HS-5 (cell line): Measurements from ENCODE around the gene LIMCH1.

ENCODE experiments used
- DNase-seq: peaks from one replicate; pipeline ENCODE4 v3.0.0-alpha.2; 2012; ENCODE audit warnings: low read depth

The LIMCH1 gene

DNA sequence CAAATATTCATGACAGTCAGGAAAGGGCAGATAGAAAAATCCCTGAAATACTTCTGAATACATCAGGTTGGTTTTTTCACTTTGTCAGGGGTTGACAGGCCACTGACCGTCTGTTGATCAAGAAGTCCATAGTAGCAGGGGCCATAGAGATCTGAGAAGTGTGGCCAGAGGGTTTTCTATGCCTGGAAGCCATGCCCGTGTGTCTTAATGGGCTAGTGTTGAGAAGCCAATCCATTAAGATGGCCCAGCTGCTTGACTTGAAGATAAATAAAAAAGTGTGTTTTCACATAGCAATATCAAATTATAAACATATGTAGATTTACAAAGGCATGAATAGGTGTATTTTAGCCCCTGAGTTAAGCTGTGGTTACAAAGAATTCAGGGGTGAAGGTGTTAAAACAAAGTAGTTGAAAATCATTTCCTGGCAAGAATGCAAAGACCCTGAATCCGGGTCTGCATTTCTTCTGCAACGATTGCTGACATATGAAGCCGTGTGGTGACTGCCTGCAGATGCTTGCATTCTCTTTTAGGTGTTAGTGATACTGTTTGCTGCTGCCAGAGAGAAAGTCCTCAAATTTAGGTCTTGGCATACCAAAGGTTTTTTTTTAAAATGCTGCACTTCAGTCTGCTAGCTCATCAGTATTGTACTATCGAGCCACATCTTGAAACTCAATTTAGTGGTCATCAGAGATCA lies 9.3 kb upstream of the LIMCH1 start:
- no peak for DNase-seq

DNA sequence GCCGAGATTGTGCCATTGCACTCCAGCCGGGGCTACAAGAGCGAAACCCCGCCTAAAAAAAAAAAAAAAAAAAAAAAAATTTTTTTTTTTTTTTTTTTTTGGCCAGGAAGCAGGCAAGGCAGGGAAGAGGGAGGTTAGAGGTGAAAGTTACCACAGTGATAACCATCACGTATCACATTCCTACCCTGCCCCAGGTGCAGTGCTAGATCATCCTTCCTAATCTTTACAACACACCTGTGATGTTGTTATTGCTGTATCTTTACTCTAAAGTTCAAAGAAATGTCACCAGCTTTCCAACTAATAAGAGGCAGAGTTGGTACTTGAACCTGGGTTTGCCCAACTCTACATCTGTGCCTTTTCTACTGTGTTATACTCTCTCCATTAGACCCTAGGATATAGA lies 7.2 kb upstream of the LIMCH1 start:
- DNase-seq = no peak

DNA sequence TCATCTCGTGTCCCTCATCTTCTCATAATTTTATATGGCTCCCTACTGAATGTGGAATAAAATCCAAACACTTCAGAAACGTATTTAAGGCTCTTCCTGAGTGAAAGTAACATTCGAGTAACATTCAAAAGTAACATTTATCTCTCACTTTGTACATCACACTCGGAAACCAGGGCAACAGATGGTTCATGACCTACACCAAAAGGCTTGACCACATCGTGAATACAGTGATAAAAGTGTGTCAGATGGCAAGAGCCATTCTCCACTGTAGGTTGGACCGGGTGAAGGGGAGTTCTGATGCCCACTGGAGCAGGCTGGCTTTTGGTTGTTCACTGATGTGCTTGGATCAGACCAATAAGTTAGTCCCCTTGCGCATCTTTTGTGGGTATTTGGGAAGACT lies 5.6 kb upstream of the LIMCH1 start:
- DNase-seq = no peak

DNA sequence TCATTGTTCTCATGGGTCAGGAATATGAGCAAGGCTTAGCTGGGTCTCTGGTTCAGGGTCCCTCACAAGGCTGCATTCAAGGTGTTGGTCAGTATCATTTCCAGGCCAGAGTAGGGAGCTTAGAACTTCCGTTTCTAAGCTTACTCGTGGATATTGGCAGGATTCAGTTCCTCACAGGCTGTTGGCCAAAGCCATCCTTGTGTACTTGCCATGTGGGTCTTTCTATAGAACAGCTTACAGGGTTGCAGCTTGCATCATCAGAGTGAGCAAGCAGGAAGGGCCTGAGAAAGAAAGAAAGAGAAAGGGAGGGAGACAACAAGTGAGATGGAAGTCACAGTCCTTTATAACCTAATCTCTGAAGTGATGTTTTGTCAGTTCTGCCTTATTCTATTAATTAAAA lies 5.1 kb upstream of the LIMCH1 start:
- no peak for DNase-seq

DNA sequence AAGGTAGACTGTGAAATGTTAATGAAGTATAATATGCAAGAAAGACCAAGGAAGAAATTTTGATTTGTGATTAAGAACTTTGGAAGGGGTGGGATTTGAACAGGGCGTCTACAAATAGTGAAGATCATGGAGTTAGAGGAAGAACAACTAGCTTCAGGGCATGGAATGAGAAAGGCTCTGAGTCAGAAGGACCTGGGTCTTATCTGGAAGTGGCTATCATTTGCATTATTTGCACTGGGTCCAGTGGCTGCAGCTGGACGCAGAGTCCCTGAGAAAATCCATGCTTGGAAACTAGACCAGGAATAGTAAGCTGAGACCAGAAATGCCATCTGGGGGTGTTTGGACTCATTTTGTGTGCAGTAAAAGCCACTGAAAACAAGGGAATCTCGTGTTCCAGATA lies 4.3 kb upstream of the LIMCH1 start:
- no peak for DNase-seq

DNA sequence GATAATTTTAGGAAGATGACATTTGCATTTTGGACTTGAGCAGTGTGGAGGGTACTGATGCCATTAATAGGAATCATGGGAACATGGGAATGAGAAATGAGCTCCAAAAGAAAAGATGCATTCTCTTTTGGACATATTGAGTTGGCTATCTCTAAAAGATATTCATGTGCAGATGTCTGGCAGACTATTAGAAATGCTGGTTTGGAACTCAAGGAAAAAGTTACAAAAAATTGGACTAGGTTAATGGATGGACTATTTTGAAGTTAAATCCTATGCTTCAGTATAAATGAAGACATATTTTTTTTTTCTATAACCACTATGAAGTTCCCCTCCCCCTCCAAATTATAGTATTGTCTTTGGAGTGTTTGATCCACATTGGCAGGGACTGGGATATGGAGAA lies 3.6 kb upstream of the LIMCH1 start:
- DNase-seq = no peak

DNA sequence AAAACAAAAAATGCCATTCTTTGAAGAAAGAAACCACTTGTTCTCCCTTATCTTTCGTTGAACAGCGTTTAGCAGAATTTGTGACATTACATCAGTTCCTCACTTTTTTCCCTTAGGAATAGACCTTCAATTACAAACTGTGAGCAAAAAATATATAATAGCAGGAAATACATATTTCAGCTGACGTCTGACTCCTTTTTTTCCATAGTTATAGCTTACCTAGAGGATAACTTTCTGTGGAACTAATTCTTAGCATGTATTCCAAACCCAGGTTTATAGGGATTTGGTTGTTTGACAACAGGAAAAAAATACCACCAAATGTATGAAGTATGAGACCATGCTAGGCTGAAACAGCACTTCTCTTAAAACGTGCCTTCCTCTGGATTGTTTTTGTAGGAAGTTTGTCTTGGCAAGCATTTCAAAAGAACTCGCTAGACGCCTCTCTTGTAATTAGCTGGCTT lies 2.0 kb upstream of the LIMCH1 start:
- DNase-seq = no peak

DNA sequence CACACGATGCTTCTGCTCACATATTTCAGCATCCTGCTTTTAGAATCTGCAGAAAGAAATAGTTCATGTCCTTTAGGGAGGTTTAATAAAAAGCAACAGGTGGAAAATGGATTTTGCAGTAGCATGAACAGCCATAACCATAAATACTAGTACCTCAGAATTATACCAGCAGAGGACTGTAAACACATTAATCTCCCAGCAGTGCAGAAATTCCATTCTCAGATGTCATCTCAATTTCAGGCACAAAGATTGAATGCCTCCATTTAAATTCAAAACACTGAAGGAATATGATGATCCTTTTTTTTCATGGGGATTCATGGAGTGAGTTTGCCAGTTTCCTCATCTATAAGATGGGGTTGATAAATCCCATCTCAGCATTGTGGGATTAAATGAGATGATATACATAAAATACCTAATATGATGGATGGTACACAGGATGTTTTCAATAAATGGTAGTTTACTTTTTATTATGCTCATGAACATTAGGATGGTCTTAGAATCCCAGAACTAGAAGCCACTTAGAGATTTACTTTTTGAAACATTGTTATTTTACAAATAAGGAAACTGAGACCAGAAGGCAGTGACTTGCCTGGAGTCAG lies 566 bp upstream of the LIMCH1 start:
- no peak for DNase-seq

DNA sequence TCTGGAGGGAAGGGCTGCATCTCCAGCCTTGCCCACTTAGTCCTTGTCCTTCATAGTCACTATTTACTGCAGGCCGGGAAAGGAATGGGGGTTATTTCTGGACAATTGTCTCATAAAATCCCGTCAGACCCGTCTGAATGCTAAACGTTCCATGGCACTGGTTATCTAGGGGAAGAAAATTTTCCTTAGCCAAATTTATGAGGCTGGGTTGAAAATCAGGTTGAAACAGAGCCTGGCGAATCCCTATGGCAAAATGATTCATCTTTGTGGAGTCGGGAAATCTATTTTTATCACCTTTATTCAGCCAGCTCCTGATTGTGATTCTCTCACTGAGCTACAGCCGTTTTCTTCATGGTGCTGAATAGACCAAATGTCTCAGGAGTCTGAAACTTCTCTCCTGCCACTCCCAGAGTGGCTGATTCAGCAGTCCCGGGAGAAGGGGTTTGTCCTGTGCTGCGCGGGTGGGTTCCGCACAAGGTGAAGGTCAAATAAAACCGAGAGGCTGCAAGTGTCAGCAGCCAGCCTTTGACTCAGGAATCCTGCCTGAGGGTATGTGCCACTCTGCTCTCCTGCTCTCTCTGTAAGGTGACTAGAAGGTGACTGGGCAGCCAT lies 1.0 kb downstream of the LIMCH1 start:
- no peak for DNase-seq

DNA sequence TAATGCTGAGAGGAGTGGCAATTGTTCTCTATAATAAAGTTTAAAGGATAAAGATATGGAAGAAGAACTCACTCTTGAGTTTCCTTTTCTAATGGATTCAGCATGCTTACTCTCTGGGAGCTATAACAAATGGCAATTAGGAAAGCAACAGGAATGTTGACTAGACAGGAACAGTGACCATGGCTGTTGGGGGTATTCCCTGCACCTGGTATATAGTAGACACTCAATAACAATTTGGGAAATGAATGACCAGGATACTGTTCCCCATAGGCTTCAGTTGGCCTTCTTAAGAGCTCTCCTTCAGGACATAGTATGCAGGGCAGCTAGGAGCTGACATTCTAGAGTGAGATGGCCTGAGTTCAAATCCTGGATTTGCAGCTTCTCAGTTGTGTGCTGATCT lies 1.8 kb downstream of the LIMCH1 start:
- no peak for DNase-seq

DNA sequence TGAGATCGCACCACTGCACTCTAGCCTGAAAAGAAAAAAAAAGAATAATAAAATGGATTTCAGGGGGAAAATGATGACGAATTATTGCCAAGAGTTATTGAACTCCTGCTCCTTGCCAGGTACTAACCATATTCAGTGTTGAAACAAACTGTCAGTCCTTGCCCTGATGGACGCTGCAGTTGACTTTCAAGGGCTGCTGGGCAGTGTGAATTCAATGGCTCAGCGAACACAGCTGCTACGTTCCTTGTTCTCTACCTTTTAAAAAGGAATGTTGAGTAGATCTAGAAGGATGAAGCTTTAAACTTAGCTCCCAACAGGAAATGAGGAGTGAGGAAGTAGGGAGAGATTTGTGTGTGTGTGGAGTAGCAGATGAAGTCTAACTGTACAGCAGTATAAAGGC lies 2.7 kb downstream of the LIMCH1 start:
- DNase-seq = no peak

DNA sequence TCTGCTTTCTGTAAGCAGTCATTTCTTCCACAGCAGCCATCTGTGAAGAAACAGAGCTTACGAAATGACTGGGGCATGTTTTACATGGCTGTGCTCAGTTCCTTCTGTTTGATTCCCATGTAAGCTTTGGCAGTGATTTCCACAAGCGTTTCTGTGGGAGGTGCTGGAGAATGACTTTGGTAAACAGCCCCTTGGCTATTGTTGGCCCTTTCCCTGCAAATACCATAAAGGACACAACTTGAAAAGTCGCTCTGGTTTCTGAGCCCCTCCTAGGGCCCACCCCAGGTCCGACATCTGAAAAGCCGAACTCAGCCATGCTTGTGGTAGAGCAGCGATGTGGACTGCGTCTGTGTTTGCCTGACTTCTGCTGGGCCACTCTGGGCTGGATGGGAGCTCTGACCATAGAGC lies 3.7 kb downstream of the LIMCH1 start:
- DNase-seq = no peak

DNA sequence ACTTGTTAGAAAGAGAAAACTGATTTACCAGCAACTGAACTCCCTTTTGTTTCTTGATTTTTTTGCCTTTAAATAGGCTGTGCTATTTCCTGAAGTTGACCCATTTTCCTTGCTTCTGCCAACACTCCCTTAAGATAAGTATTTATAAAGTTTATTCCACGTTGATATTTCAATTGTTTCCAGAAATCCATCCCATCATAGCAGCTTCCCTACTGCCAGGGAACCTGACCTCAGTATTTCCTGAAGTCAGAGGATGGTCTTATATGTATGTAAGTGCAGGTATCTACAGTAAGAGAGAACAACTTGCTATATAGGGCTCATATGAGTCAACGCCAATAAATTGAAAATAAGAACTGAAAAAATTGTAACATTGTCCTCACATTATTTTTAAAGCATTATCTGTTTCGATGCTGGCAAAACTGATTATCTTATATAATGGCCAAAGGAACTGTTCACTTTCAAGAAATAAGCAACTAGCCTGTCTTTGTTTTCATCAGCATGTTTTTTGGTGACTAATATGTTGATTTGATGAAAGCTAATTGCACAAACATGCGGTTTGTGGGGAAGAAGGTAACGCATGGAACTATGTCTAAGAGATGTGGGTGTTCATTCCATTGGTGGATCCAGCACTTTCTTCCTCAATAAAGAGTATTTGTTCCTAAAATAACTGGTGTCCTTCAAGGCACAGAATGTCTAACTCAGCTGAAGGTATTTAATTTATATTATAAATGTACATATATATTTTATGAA lies 4.7 kb downstream of the LIMCH1 start:
- DNase-seq = no peak

DNA sequence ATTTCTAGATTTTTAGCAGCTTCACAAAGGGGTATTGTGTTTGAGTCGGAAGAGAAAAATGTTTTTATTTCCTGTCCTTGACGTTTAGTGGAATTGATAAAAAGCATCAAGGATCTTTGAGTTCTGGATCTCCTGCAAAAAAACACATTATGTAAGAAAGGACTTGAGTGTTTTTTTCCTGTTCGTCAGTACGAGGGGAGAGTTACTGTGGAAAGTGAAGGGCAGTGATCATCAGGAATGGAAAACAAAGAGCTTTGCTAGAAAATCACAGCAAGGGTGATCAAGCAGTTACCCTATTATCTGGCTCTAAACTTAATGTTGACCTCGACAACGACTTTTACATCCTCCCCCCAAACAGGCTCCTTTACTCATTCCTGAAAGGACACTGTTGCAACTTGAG lies 7.3 kb downstream of the LIMCH1 start:
- DNase-seq = no peak

DNA sequence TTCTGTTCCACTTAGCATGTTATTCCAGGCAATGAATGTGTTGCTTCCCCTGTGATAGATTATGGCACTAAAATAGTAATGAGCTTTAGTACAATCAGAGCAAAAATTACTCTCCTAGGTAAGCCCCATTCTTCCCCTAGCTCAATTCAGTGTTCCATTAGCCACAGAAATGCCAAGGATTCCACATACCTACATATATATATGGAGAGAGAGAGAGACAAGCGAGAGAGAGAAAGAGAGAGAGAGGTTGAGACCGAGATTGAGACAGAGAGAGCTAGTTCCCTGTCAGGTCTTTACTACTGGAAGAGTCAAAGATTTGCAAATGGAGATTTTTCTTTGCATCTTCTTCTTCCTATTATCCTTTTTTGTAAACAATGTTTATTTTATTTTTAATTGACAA lies 8.7 kb downstream of the LIMCH1 start:
- no peak for DNase-seq

DNA sequence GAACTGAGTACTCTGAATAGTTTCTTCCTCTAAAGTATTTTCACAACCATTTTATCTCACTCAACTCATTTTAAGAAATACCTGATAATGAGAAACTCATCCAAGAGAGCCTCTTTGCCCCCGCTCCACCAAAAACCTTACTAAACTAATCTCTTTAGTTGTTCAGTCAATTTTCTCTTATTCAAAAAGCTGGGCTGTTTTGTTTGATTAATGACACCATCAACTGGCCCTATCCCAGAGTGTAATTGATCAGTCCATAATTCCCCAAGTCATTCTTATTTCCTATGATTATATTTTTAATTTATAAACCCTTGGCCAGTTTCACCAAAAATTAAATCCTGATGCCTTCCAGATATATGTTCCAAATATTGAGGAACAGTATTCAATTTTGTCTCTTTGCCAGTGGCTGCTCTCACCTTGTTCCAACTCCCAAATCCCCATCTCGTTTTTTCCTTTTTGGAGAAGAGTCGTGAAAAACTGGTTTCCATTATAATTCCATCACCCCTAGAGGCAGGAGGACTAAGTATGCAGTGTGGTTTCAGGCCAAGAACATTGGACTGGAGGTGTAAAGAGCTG lies 10.4 kb downstream of the LIMCH1 start:
- DNase-seq = no peak

DNA sequence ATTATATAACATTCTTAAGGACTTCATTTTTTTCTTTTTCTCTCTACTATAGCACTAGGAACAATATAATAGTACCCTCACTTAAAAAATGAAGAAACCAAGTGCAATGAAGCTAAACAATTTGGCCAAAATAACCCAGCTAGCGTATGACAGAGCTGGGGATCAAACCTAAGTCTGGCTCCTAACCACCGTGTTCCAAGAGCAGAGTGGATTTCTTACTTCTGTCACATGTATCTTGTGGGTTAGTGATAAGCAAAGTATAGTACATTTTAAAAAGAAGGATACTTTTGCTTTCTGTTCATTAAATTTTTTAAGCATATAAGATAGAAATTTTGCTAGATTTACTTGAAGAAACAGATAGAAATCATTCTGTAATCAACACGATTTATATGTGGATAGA lies 11.5 kb downstream of the LIMCH1 start:
- no peak for DNase-seq

DNA sequence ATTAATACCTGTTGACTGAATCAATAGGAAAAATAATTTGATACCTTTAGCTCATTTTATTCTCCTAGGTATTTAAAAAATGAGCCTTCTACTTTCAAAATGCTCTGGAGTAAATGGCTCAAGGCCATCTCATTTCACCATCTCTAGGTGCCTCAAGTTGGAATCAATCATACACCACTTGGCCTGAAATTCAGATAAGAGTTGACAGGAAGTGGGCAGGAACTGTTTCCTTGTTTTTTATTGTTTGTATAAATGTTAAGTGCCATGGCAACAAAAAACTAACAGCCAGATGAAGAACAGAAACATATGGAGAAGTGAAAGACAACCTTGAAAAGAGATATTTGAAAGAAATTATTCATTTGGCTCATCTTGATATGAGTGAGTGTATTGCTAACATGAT lies 12.4 kb downstream of the LIMCH1 start:
- no peak for DNase-seq

DNA sequence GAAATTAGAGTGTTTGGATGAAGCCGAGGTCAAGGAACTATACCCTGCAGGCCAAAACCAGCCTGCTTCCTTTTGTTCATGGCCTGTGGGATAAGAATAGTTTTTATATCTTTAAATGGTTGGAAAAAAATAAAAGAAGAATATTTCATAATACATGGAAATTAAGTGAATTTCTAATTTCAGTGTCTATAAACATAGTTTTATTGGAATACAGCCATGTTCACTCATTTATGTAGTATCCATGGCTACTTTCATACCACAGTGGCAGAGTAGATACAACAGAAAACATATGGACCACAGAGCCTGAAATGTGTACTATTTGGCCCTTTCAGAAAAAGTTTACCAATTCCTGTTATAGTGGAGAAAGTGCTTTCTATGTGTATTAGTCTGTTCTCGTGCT lies 13.6 kb downstream of the LIMCH1 start:
- DNase-seq = no peak

DNA sequence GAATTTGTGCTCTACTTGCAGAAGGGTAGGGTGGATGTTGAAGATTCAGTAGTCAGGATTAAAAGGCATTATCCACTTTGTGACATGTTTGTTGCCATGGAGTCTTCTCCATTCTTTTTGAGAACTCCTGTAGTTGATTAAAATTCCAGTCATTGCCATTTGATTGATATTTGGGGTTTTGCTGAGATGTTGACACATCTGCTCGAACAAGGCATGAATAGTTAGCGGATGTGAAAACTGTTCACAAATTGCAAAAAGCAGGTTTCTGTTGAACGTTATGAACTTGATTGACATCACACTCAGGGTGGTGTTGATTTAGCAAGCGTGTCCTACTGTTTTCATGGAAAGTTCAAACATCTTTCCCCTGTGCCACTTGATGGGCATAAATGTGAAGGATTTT lies 16.9 kb downstream of the LIMCH1 start:
- DNase-seq = no peak

DNA sequence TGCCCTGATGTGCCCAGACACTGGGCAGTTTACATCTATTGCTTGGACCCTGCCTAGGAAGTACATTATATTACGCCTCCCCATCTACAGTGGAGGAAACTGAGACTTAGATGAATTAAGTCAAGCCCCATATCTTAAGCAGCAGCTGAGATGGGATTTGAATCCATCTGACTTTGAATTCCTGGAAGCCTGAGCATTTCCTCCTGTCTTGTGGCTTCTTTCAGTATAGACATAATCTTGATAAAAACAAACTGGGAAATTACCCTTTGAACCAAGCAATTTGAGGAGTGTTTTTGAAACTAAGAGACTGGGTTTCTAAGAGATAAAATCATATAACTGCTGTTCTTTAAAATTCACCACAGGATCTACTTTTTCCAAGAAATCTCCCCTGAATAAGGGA lies 18.6 kb downstream of the LIMCH1 start:
- DNase-seq = no peak

DNA sequence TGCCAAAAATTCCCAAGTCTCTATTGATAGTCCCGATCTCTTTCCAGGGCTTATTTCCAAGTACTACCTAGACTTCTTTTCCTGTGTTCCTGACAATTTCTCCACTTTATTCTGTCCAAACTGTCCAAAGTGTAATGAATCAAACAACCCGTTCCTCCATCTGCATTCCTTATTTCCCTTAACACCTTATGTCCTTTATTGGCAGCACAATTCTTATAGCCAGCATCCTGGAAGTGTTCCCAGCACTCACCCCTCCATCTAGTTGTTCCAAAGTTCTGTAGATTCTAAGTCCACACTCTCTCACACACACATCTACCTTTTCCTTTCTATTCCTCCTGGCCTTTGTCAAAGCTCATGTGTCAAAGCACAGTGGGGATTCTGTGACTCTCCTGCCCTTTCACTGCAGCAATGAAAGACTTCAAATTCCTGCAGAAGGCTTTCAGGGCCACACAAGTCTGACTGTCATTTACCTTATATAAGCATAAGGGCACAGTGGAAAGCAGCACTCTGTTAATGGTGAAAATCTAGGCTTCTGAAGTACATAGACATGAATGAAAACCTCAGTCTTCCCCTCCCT lies 22.1 kb downstream of the LIMCH1 start:
- DNase-seq = no peak
